IPS DF 6.9 (cell line): Measurements from ENCODE around the gene FASTKD3.

ENCODE experiments used
- DNase-seq: peaks from one replicate; pipeline ENCODE4 v3.0.0-alpha.2; 2013; ENCODE audit warnings: low read depth, low spot score
- H3K27ac ChIP-seq: one replicate; pipeline ENCODE4 v1.5.1; 2013; ENCODE audit warnings: low read length, control low read depth
- H3K27me3 ChIP-seq: 2 replicates; pipeline ENCODE4 v1.6.1; 2013; ENCODE audit warnings: mild to moderate bottlenecking, low read length; ENCODE audit not compliant: control insufficient read depth, insufficient read depth
- H3K36me3 ChIP-seq: 2 replicates; pipeline ENCODE4 v1.6.1; 2013; ENCODE audit warnings: low read length; ENCODE audit not compliant: control insufficient read depth, insufficient read depth
- H3K4me1 ChIP-seq: 2 replicates; pipeline ENCODE4 v1.6.1; 2013; ENCODE audit warnings: low read length; ENCODE audit not compliant: control insufficient read depth, insufficient read depth
- H3K4me3 ChIP-seq: 2 replicates; pipeline ENCODE4 v1.5.1; 2013; ENCODE audit warnings: mild to moderate bottlenecking, low read length
- H3K9me3 ChIP-seq: 2 replicates; pipeline ENCODE4 v1.6.1; 2013; ENCODE audit warnings: low read length, inconsistent platforms; ENCODE audit not compliant: control insufficient read depth, insufficient read depth
- WGBS: extraction: QIAGEN DNeasy Blood & Tissue Kit; methylation state at CpG from one replicate; pipeline ENCODE4 v1.1.7; 2013; ENCODE audit warnings: mixed read lengths, missing lambda C conversion rate; ENCODE audit not compliant: insufficient read length, insufficient coverage; 5-methylcytosine and 5-hydroxymethylcytosine counted together

The FASTKD3 gene

DNA sequence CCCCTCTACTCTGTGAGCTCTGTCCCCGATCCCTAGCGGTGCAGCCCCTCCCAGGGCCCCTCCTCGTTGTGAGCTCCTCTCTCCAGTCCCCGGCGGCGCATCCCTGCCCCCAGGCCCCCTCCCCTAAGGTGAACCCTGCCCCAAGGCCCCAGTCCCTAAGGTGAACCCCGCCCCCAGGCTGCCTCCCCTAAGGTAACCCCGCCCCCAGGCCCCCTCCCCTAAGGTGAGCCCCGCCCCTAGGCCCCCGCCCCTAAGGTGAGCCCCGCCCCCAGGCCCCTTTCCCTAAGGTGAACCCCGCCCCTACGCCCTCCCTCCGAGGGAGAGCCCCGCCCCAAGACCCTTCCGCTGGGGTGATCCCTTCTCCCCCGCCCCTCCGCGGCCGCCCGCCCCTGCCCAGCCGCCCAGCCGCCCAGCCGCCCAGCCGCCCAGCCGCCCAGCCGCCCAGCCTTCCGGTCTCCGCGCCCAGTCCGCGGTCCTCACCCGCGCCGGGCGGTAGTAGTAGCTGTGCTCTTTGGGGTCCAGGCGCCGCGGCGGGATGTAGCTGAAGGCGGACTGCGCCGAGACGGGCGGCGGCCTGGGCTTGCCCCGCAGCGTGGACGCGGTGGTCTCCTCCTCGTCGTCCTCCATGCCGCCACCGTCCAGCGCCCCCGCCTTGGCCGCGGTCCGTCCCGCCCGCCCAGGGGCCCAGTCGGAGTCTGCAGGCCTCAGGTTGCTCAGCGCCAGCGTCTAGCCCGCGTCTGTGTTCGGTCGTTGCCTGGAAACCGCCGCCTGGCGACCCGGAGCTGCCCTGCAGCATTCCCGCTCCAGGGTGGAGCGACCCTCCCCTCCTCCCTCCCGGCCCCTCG is 18.2 kb downstream of the FASTKD3 start, which contains the start of gene CFAP90:
Gene CFAP90 (minus strand): TSS at position 739 of the 845 bp plus-strand sequence. CDS start 112 bp downstream, at position 627.
- Histone ChIP-seq H3K27me3 (peaks cover 2% of the 10 kb centered on the region; the same call in 1 of the 2 replicates), H3K9me3 (no peaks in the 10 kb centered on the region), H3K36me3 (no peaks in the 10 kb centered on the region), H3K4me1 (peaks cover 2% of the 10 kb centered on the region; the same call in 1 of the 2 replicates), H3K27ac (no peak within 1 kb of the TSS), H3K4me3 (peak within 1 kb of the TSS; percentile 72)
- no CpG with 5 or more reads among the region's 76 CpGs for WGBS
- peak; percentile 68 for DNase-seq

- peak overlapping the region; percentile 72 for H3K4me3 ChIP-seq
- no CpG with 5 or more reads among the region's 44 CpGs for WGBS
- no peak overlapping the region for H3K27ac ChIP-seq
- no peaks in the 10 kb centered on the region for H3K9me3 ChIP-seq
- H3K4me1 ChIP-seq, result peaks cover 2% of the 10 kb centered on the region; the same call in 1 of the 2 replicates
- H3K36me3 ChIP-seq, result no peaks in the 10 kb centered on the region
- peak; percentile 25 for DNase-seq
- H3K27me3 ChIP-seq, result peaks cover 2% of the 10 kb centered on the region; the same call in 1 of the 2 replicates
Measured at GRCh38 chr5:7849681-7850394, 19.0 kb downstream of the FASTKD3 start.

GRCh38 chr5:7848296-7848695 is 20.5 kb downstream of the FASTKD3 start:
- Histone ChIP-seq H3K27ac (no peak overlapping the region), H3K9me3 (no peaks in the 10 kb centered on the region), H3K4me3 (no peak overlapping the region), H3K4me1 (peaks cover 2% of the 10 kb centered on the region; the same call in 1 of the 2 replicates), H3K36me3 (no peaks in the 10 kb centered on the region), H3K27me3 (peaks cover 2% of the 10 kb centered on the region; the same call in 1 of the 2 replicates)
- WGBS, result no CpG with 5 or more reads among the region's 2 CpGs
- no peak for DNase-seq

- H3K9me3 ChIP-seq, result no peaks in the 10 kb centered on the region
- no peaks in the 10 kb centered on the region for H3K36me3 ChIP-seq
- H3K4me1 ChIP-seq, result no peaks in the 10 kb centered on the region; the same call in 1 of the 2 replicates
- H3K27ac ChIP-seq, result no peak overlapping the region
- WGBS, result no CpG with 5 or more reads among the region's 5 CpGs
- peaks cover 2% of the 10 kb centered on the region; the same call in 1 of the 2 replicates for H3K27me3 ChIP-seq
- H3K4me3 ChIP-seq, result no peak overlapping the region
- DNase-seq, result no peak
Measured at GRCh38 chr5:7846327-7846726, 22.5 kb downstream of the FASTKD3 start.

- no peak overlapping the region for H3K4me3 ChIP-seq
- no CpG with 5 or more reads among the region's 7 CpGs for WGBS
- H3K27me3 ChIP-seq, result peaks cover 2% of the 10 kb centered on the region; the same call in 1 of the 2 replicates
- H3K9me3 ChIP-seq, result no peaks in the 10 kb centered on the region
- H3K36me3 ChIP-seq, result no peaks in the 10 kb centered on the region
- no peak overlapping the region for H3K27ac ChIP-seq
- no peak for DNase-seq
- no peaks in the 10 kb centered on the region; the same call in 1 of the 2 replicates for H3K4me1 ChIP-seq
Measured at GRCh38 chr5:7845557-7845956, 23.3 kb downstream of the FASTKD3 start.

DNA sequence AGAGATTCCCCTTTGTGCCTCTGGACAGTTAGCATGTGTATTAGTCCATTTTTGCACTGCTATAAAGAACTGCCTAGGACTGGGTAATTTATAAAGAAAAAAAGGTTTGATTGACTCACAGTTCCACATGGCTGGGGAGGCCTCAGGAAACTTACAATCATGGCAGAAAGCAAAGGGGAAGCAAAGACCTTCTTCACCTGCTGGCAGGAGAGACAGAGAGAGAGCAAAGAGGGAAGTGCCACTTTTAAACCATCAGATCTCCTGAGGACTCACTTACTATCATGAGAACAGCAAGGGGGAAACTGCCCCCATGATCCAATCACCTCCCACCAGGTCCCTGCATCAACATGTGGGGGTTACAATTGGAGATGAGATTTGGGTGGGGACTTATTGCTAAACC is 23.9 kb downstream of the FASTKD3 start:
- no peak overlapping the region for H3K4me3 ChIP-seq
- no peak for DNase-seq
- H3K4me1 ChIP-seq, result no peaks in the 10 kb centered on the region; the same call in 1 of the 2 replicates
- no peak overlapping the region for H3K27ac ChIP-seq
- no peaks in the 10 kb centered on the region for H3K9me3 ChIP-seq
- no peaks in the 10 kb centered on the region for H3K36me3 ChIP-seq
- peaks cover 2% of the 10 kb centered on the region; the same call in 1 of the 2 replicates for H3K27me3 ChIP-seq

GRCh38 chr5:7842531-7842930 is 26.3 kb downstream of the FASTKD3 start:
- Histone ChIP-seq H3K36me3 (no peaks in the 10 kb centered on the region), H3K4me1 (no peaks in the 10 kb centered on the region), H3K27ac (no peak overlapping the region), H3K9me3 (no peaks in the 10 kb centered on the region), H3K4me3 (no peak overlapping the region), H3K27me3 (no peaks in the 10 kb centered on the region)
- DNase-seq, result no peak
- no CpG with 5 or more reads among the region's 2 CpGs for WGBS

DNA sequence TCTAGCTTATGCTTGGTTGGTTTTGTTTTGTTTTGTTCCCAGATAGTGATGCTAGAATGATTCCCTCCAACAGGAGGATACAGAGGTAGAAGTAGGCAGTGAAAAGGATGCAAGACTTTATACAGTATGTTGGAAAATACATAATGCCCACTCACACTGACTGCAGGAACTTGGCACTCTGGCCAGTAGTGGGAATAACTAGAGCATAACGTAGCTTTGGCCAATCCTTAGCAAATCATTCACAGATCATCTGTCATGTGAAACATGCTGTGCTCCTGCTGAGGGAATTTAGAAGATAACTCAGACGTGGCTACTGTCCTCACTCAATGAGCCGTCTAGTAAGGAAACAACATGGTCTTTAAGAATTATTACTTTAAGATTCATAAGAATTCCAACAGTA is 31.4 kb downstream of the FASTKD3 start:
- H3K4me1 ChIP-seq, result no peaks in the 10 kb centered on the region
- no peaks in the 10 kb centered on the region for H3K27me3 ChIP-seq
- H3K4me3 ChIP-seq, result no peak overlapping the region
- no peaks in the 10 kb centered on the region for H3K9me3 ChIP-seq
- H3K27ac ChIP-seq, result no peak overlapping the region
- no CpG with 5 or more reads among the region's 3 CpGs for WGBS
- DNase-seq, result no peak
- no peaks in the 10 kb centered on the region for H3K36me3 ChIP-seq

- no peaks in the 10 kb centered on the region for H3K27me3 ChIP-seq
- no peak for DNase-seq
- H3K9me3 ChIP-seq, result no peaks in the 10 kb centered on the region
- no peak overlapping the region for H3K27ac ChIP-seq
- H3K4me1 ChIP-seq, result no peaks in the 10 kb centered on the region
- WGBS, result no CpG with 5 or more reads among the region's 4 CpGs
- no peaks in the 10 kb centered on the region for H3K36me3 ChIP-seq
- H3K4me3 ChIP-seq, result no peak overlapping the region
Measured at GRCh38 chr5:7834982-7835381, 33.8 kb downstream of the FASTKD3 start.

- DNase-seq, result no peak
- Histone ChIP-seq H3K4me1 (no peaks in the 10 kb centered on the region), H3K9me3 (no peaks in the 10 kb centered on the region), H3K36me3 (peaks cover 15% of the 10 kb centered on the region), H3K27me3 (no peaks in the 10 kb centered on the region), H3K27ac (no peak overlapping the region), H3K4me3 (no peak overlapping the region)
- WGBS, result no CpG with 5 or more reads among the region's 10 CpGs
Measured at GRCh38 chr5:7828269-7828668, 40.6 kb downstream of the FASTKD3 start.
